Stimulated activated CD8-positive, alpha-beta memory T cell treated with anti-CD3 and anti-CD28 coated beads, Interleukin-12 subunit alpha, Interleukin-12 subunit beta, amount 100 ng/mL, for 24 hours (primary cell): ENCODE results near the gene COL10A1.

Experiments used
- DNase-seq: peaks from one replicate; pipeline ENCODE4 v3.0.0-alpha.2; 2020; ENCODE audit errors: extremely low read depth

COL10A1 gene

DNA sequence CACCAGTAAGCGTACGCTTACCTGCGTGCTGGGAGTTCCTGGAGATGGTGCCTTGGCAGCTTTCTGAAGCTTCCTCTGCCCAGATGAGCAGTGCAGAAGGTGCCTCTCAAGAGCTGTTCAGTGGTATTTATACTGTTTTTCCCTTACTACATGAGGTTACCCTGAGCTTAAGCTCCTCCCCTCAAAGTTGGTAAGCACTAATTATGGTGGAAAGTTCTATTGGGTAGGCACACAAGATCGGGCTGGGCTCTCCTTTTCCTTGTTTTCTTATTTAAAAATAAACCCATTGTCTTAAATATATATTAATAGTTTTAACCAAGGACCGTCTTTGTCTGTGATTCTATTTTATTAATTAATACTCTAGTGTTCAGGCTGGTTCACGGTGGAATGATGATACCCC lies at the start of gene COL10A1:
TSS of gene COL10A1 (minus strand) at position 101 of the 400 bp plus-strand sequence. CDS start 640 bp downstream, outside the sequence.
- DNase-seq, result no peak

DNA sequence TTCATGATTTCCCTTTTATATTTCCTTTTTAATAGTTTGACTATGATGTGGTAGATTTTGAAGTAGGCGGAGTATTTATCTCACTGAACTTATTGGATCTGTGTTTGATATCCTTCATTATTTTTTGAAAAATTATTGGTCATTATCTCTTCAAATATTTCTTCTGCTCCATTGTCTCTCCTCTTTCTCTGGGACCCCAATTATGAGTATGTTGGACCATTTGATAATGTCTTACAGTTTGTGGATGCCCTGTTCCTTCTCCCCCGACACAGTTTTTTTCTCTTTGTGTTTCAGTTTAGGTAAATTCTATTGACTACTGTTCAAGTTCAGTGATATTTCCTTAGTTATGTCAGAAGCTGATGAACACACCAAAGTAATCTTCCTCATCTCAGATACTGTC lies 49.4 kb upstream of the COL10A1 start:
- no peak for DNase-seq

DNA sequence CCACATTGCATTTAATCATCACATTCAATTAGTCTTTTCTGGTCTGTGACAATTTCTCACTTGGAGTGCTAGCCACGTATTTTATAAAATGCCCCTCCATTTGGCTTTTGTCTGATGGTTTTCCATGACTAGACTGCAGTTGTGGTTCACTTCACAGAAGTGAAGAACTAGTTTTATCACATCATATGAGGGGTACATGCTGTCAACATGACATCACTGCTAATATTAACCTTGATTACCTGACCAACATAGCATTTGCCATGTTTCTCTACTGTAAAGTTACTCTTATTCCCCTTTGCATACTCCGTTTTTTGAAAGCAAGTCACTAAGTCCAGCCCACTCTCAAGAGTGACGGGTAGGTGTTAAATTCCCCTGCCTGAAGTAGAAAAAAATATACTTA lies 48.0 kb upstream of the COL10A1 start:
- DNase-seq, result no peak

DNA sequence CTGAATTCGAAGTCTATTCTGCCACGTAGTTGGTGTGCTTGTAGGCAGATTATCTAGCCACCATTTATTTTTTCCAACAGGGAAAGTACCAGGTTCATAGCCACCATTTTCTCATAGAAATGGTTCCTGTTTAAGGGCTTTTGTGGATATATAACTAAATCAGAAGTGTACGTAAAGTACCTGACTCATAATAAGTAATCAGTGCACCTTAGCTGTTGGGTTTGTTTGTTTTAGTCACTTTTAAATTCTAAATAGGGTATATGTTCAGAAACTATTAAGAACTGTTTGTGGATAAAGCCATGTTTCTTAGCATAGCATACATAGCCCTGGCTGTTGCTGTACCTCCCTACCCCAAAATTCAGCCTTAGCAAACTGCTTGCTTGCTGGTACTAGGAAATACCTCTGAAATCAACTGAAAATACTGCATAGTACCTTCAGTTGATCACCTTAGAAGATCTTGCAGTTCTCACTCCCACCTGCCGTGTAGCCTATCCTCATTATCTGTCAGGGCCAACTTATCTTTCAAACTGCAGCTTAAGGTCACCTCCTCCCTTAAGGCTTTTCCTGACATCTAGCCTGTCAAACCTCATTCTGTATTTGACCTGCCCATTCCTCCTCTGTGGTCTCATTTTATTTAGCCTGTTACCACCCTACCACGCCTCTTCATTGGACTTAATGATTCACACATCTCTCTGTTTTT lies 44.6 kb upstream of the COL10A1 start:
- no peak for DNase-seq

DNA sequence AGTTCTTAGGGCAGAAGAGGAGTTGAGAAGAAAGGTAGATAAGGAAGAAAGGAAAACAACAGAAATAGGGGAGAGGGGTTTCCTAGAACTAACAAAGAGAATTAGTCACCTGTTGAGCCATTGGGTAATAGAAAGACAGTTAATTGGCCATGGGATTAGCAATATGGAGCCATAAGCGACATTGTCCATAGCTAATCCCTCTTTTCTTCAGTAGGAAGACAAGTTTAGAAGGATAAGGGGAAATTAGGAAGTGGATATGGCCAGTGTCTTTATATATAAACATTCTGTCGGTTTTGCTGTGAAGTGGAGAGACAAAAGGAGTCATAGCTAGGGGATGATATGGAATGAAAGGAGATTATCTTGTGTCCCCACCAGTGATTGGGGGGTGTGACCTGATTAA lies 43.9 kb upstream of the COL10A1 start:
- DNase-seq, result no peak

DNA sequence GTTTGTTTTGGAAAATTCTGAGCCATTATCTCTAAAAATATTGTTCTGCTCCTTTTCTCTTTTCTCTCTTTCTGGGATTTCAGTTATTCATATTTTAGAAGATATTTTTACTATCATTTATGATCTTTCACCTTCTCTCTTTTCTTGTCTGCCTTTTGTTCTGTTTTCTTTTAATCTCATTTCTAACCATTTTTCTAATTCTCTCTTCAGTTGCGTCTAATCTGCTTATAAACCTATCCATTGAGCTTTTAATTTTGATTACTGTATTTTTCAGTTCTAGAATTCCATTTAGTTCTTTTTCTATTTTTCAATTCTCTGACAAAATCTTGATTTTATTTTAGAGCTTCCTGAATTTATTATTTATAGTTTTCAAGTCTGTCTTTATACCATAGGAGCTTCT lies 42.2 kb upstream of the COL10A1 start:
- no peak for DNase-seq

DNA sequence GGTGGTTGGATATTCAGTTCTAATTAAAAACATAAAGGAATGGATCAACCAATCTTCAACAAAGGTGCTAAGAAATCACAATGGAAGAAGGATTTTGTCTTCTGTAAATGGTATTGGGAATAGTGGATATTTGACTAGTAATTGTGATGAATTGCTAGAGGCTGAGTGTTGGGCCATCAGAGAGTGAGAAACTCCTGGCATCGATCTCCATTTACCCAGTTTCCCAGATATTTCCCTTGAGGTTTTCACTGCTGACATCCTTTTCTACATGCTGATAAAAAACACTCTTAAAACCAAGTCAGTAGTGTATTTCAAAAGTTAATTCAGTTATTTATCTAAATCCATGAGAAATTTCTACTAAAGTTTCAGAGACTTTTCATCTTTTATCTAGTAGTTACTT lies 40.4 kb upstream of the COL10A1 start:
- DNase-seq, result no peak

DNA sequence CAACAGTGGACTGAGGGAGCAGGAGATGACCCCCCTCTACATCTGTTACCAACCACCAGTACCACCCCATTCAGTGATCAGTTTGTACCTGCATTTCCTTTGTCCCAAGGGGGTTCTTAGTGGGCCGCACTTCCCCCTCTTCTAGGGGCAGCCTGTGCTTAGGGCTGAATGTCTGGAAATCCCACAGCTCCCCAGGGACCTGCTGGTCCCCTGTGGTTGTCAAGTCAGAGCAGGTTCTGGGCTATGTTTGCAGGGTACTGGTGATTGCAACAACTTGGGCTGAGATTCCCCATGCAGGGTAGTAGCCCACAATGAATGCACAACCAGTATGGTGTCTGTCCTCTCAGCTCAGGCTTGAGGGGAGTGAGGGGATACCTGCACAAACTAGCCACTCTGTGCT lies 39.7 kb upstream of the COL10A1 start:
- no peak for DNase-seq

DNA sequence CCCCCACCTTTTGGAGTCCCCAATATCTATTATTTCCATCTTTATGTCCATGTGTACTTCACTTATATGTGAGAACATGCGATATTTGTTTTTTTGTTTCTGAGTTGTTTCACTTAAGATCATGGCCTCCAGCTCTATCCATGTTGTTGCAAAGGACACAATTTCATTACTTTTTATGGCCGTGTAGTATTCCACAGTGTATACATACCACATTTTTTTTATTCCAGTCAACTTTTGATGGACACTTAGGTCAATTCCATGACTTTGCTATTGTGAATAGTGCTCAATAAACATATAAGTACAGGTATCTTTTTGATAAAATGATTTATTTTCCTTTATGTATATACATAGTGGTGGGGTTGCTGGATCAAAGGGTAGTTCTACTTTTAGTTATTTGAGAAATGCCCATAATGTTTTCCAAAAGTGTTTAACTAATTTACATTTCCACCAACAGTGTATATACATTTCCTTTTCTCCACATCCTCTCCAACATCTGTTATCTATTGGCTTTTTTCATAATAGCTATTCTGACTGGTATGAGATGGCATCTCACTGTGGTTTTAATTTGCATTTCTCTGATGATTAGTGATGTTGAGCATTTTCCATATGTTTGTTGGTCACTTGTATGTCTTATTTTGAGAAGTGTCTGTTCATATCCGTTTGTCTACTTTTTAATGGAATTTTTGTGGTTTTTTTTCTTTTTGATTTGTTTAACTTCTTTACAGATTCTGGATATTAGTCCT lies 34.0 kb upstream of the COL10A1 start:
- DNase-seq, result no peak

DNA sequence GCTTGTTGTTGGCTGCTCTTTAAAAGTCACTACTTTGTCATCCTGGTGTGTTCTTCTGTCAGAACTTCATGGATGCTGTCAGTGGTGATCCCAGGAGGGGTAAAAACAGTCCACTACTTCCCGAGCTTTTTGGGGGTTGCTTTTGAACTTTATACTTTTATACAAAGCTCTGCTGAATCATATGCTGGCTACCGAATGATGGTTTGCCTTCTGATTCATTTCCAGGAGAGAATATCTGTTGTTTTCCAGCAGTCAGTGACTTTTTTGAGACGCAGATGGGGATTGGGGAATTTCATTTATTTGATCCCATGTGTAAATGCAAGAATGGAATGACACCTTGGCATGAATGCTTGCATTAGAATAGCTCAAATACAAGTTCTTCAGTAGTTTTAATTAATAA lies 32.7 kb upstream of the COL10A1 start:
- DNase-seq, result no peak

DNA sequence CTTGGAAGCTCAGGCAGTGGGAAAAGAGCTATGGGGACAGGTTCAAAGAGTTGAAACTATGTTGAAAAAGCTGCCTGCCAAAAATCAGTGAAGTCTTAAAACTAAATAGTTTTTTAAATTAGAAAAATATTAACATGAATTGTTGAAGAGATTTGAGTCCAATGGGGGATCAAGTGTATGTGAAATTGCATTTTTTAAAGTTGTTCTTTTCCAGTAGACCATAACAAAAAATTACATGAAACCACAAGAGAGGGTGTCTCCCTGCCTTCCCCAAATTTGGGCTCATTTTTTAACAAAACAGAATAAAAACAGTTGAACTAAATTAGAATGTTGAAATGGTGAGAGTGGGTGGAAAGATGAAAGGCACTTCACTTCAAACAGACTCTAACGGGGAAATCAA lies 31.5 kb upstream of the COL10A1 start:
- DNase-seq, result no peak

DNA sequence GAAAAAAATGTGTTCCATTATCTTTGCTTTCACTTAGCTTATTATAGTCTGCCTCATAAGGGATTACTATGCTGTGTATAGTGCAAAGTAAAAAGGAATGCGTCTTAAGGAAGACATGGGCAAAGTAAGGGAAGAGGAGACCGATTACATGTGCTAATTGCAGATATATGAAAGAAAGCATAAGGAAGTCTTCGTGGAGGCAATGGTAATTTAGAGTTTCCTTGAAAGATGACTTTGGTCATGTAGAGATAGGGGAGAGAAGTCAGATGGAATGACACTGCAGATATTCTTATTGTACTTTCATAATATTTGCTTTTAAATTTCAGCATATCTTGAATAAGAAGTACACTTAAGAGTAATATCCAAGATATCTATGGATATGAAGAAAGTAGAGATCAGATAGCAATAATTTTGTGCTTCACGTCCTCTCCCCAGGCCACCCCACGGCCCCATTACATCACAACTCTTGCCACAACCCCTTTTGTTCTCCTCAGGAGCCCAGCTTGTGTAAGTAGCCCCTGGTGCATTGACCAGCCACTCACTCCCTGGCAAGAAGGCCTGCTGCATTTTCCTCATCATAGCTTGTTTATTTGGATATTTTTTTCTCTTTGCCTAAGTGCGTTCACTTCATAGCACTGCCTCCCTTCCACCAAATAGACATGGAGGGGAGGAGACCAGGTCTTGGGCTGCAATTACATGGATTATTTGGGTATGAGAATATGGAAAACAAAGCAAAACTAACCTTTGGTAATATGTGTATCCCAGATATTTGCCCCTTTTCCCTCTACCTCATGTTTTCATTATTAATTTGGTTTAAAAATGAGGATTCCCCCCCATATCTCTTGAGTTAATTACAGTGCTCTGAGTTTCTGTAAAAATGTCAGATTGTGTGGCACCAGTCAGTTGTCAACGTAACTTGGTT lies 30.7 kb upstream of the COL10A1 start:
- DNase-seq, result no peak

DNA sequence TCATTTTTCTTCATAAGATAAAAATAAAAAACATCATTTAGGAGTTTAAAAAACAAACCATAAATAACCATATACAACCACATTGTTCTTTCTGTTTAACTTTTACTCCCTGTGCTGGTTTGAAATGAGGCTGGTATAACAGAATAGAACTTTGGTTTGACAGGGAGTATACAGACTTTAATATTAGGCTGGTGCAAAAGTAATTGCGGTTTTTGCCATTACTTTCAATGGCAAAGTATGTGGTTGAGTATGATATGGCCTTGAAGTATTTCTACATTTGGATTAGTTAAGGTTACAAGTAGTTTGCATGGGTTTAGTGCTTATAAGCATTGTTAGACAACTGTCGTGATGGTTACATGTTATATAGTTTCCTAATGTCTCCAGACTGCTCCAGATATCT lies 29.0 kb upstream of the COL10A1 start:
- DNase-seq, result no peak

DNA sequence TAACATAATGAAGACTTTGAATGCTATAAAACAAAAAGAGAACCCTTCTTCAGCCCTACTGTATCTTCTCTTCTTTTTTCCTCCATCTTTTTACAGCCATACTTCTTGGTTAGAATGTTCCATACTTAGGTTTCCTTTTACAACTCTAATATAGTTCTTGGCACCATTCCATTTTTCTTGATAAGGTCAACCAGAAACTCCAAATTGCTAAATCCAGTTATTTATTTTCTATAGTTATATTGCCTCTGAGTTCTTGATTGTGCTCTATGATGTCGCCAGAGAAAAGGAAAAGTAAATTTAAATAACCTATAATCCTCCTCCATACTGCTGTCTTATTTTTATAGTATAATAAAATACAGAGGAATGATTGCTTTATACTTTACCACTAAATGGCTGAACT lies 26.7 kb upstream of the COL10A1 start:
- DNase-seq, result no peak

DNA sequence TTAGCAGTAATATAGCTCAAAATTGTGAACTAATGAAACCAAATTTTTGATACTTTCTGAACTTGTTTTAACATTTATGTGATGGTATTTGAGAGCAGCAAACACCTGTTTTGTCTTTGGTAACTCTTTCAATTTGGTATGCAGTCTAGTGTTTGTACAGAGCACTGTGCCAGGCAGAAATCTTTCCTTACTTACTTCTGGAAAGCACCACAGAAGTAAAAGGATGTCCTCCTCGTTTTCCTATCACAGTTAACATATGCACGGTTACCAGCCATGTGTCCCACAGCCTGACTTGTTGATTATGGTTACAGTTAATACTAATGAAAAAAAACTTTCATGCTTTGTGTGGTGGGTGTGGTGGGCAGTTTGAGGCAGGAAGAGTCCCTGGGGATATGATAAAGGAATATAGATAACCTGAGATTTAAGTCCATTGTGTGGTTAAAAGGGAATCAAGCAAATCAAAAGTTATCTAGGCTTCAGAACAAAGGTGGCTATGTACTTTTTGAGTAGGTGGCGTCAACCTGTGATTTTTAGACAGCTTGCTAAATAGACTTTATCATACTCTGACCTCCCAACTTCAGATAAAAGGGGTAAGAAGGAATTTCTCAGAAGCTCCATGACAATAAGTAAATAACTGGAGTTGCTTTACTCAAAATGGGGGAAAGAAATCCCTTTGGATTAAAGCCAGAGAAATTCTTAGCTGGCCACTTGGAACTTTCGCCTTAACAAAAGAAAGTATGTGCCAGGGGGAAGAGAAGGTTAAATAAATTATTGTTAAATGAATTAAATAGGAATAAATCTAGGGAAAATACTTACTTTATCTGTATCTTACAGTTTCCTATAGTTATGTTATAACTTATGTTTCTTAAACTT lies 20.1 kb upstream of the COL10A1 start:
- no peak for DNase-seq

DNA sequence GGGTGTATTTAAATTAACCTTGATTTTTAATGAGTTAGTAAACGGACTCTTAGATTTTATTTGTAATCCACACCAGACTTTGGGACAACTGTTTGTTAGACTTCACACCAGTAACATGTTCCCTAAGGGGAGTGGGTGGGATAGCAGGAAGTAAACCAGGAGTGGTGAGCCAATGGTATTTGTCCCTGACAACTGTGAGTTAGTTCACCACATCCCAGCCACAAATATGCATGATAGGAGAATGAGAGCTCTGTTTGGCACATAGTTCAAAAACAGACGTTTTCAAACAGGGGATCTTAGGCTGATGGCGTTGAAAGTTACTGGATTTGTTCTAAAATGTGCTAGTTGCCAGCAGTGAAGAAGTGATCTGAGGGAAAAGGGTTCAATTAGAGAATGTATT lies 18.7 kb upstream of the COL10A1 start:
- DNase-seq, result no peak

DNA sequence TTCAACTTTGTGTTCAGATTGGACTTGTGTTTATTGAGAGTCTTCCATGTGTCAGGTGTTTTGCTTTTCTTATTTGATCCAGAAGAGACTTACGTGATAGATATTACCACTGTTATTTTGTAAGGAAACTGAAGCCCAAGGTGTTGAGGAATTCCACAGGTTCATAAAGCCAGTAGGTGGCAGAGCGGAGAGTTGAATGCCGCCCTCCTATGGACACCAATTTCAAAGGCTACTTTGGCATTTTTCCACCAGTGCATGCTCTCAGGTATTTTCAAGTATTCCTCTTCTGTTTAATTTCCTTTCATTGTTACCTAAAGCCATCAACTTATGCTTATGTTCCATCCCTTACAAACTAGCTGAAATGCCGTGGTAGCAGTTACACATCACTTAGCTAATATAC lies 14.0 kb upstream of the COL10A1 start:
- DNase-seq, result no peak

DNA sequence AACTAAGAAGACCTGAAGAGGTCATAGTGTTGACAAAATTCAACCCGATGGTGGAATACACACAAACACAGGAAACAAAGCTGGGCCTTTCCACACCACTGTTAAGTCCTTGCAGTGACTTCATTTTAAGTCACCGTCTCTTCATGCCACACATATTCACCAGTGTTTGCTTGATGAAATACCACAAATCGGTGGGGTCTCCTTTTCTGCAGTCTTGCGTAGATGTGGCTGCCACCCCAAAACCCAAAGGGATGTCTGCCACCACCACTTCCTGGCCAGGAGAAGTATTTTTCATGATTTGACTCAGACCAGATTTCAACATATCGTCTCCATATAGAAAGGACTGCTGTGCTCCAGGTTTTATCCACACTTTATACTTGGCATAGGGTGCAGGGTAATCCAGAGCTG lies 11.0 kb upstream of the COL10A1 start:
- no peak for DNase-seq

DNA sequence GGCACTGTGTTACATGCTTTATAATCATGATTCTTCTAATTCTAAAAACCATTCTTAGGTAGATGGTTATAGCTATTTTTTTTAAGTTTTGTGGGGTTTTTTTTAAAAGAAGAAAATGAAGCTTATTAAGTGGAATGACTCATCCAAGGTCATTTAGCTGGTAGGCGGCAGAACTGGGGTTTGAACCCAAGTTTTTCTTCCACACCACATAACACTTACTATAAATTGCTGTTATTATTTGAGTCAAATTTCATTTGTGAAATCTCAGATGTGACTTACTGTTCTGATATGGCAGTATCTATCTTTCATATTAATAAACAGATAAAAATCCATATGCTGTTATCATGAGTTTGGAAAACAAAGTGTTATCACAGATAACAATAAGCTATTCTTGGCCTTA lies 10.4 kb upstream of the COL10A1 start:
- no peak for DNase-seq

DNA sequence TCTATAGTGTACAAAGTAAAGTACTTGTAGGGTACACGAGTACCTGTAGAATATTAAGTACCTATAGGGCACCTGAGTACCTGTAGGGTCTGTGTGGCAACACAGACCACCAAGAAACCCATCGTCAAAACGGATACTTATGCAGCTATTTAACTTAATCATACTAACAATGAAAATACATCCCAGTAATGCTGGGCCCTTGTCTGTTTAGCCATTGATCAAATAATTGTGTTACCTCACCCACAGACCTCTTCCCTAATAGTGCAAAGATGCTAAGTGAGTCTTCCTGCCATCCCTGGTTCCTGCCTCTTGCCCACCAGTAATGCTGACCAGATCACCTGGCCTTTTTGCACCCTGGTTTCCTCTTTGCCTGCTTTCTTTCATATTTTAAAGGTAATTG lies 7.5 kb upstream of the COL10A1 start:
- no peak for DNase-seq

DNA sequence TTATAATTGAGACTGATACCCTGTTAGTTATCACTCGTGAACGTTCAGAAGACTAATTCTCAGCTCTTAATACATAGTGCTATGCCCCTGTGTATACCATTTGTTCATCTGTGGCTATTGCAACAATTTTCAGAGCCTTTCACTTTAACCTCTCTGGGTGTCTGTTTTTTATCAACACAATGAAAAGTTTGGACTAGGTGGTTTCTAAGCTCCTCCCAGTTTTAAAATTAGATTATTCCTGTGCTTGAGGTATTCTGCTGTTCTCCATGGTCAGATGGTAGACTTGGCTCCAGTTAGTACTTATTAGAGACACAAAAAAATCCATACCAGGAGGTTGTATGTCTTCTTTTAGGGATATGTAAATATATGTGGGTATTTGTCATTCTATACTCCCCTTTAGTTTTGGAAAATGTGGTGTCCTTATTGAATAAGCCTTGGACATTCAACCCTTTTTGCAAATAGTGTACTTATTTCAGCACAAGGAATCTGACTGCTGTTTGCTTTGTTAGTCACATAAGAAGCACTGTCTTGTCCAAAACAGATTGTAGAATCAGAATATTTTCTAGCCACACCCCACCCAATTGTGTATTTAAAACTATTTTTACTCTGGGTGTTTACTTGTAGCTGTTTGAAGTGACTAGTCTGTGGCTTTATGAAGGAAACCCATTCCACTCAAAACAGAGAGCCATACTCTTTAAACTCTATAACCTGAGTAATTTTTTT lies 2.0 kb upstream of the COL10A1 start:
- no peak for DNase-seq
